ENCODE results near the gene PRR12. TPM values are rescaled to one million over a fixed set of nuclear protein-coding genes. Genes with fewer than 3 reads are reported as not detected.

Gene PRR12
- total RNA-seq, 1 donor from 2014 or later, result 1.9 TPM

GRCh38 chr19:49565261-49565660 is 25.7 kb upstream of the PRR12 start:
- peak; percentile 69 for DNase-seq (ENCODE audit: low spot score)

- DNase-seq (ENCODE audit: low spot score), result no peak
Measured at GRCh38 chr19:49566302-49566701, 24.7 kb upstream of the PRR12 start.

GRCh38 chr19:49567861-49568441 is 23.0 kb upstream of the PRR12 start:
- peak; percentile 80 for DNase-seq (ENCODE audit: low spot score)

- DNase-seq (ENCODE audit: low spot score), result peak; percentile 86
Measured at GRCh38 chr19:49570138-49570856, 20.7 kb upstream of the PRR12 start.

GRCh38 chr19:49570997-49571676 is 19.8 kb upstream of the PRR12 start:
- no peak for DNase-seq (ENCODE audit: low spot score)

- DNase-seq (ENCODE audit: low spot score), result no peak
Measured at GRCh38 chr19:49573009-49573408, 18.0 kb upstream of the PRR12 start.

- DNase-seq (ENCODE audit: low spot score), result no peak
Measured at GRCh38 chr19:49573425-49573824, 17.6 kb upstream of the PRR12 start.

- DNase-seq (ENCODE audit: low spot score), result no peak
Measured at GRCh38 chr19:49574206-49574755, 16.7 kb upstream of the PRR12 start.

GRCh38 chr19:49579193-49579592 is 11.8 kb upstream of the PRR12 start:
- no peak for DNase-seq (ENCODE audit: low spot score)

GRCh38 chr19:49579947-49580263 is 11.1 kb upstream of the PRR12 start:
- no peak for DNase-seq (ENCODE audit: low spot score)

GRCh38 chr19:49580264-49581006 is 10.5 kb upstream of the PRR12 start, which contains the start of gene NOSIP:
Gene NOSIP (minus strand): TSS chr19:49580556. CDS start chr19:49560691, 19,865 bp downstream.
- peak; percentile 97 for DNase-seq (ENCODE audit: low spot score)

- DNase-seq (ENCODE audit: low spot score), result no peak
Measured at GRCh38 chr19:49581007-49581508, 9.9 kb upstream of the PRR12 start, which contains the start of gene PRRG2. Gene PRRG2 (plus strand): TSS chr19:49581316. CDS start chr19:49583220, 1,904 bp downstream.

GRCh38 chr19:49583239-49583638 is 7.7 kb upstream of the PRR12 start:
- DNase-seq (ENCODE audit: low spot score), result no peak

- no peak for DNase-seq (ENCODE audit: low spot score)
Measured at GRCh38 chr19:49585023-49585422, 6.0 kb upstream of the PRR12 start.

- DNase-seq (ENCODE audit: low spot score), result no peak
Measured at GRCh38 chr19:49587227-49587626, 3.8 kb upstream of the PRR12 start.

GRCh38 chr19:49588365-49589122 is 2.4 kb upstream of the PRR12 start:
- no peak for DNase-seq (ENCODE audit: low spot score)

- no peak for DNase-seq (ENCODE audit: low spot score)
Measured at GRCh38 chr19:49589502-49589905, 1.5 kb upstream of the PRR12 start.

- DNase-seq (ENCODE audit: low spot score), result peak; percentile 98
Measured at GRCh38 chr19:49590071-49590970, 661 bp upstream of the PRR12 start.

GRCh38 chr19:49591731-49592485 is 926 bp downstream of the PRR12 start:
- DNase-seq (ENCODE audit: low spot score), result peak; percentile 65

All from umbilical cord (tissue), 2 donors.